ENCODE data around the gene GAB2. TPM values are rescaled to one million over a fixed set of nuclear protein-coding genes. Genes with fewer than 3 reads are reported as not detected.

Gene GAB2
- total and polyA plus RNA-seq, 12 donors, result 2.4 to 22.4 (median 16.2) TPM

GRCh38 chr11:78315724-78316123 is 101.9 kb downstream of the GAB2 start:
- Histone ChIP-seq H3K27ac (no peak overlapping the region), H3K4me1 (replicated peaks in 1 of 2) (peaks cover 16 to 50% of the 10 kb centered on the region in 2 donors), H3K9me3 (replicated peaks in 1 of 3) (no peaks in the 10 kb centered on the region), H3K4me3 (no peak overlapping the region), H3K36me3 (replicated peaks in 1 of 2) (no peaks in the 10 kb centered on the region), H3K27me3 (no peaks in the 10 kb centered on the region)
- no peak for DNase-seq
- intact Hi-C loops (cut with DNase I), result no loop called here
- 89 to 97% (median 93%) methylated on average over 2 to 3 of the region's 3 CpGs for WGBS, 4 donors
- no peak for TF ChIP-seq POLR2A (IDR thresholded peaks at IDR 0.05)
- TF ChIP-seq CTCF (IDR thresholded peaks at IDR 0.05), result no peak

- peaks cover 20 to 48% of the 10 kb centered on the region in 2 donors for H3K4me1 ChIP-seq (replicated peaks in 1 of 2)
- 74 to 84% (median 76%) methylated on average over 5 of the region's 5 CpGs for WGBS, 4 donors
- no peaks in the 10 kb centered on the region for H3K27me3 ChIP-seq
- H3K9me3 ChIP-seq (replicated peaks in 1 of 3), result no peaks in the 10 kb centered on the region
- H3K27ac ChIP-seq, result no peak overlapping the region
- no peaks in the 10 kb centered on the region for H3K36me3 ChIP-seq (replicated peaks in 1 of 2)
- DNase-seq, result no peak
- no peak overlapping the region for H3K4me3 ChIP-seq
- TF ChIP-seq CTCF (IDR thresholded peaks at IDR 0.05) (no peak), POLR2A (IDR thresholded peaks at IDR 0.05) (no peak)
- intact Hi-C loops (cut with DNase I), result no loop called here
Measured at GRCh38 chr11:78314762-78315161, 102.9 kb downstream of the GAB2 start.

- TF ChIP-seq CTCF (IDR thresholded peaks at IDR 0.05) (no peak), POLR2A (IDR thresholded peaks at IDR 0.05) (no peak)
- Histone ChIP-seq H3K27me3 (no peaks in the 10 kb centered on the region), H3K36me3 (replicated peaks in 1 of 2) (no peaks in the 10 kb centered on the region), H3K27ac (peak overlapping the region in 1 of 5 donors; percentile 28), H3K9me3 (replicated peaks in 1 of 3) (no peaks in the 10 kb centered on the region), H3K4me3 (no peak overlapping the region), H3K4me1 (replicated peaks in 1 of 2) (peaks cover 20 to 39% of the 10 kb centered on the region in 2 donors)
- intact Hi-C loops (cut with DNase I), result no loop called here
- DNase-seq, result peak in 1 of 7 donors; percentile 21
- 70 to 74% (median 72%) methylated on average over 2 of the region's 2 CpGs for WGBS, 4 donors
Measured at GRCh38 chr11:78313898-78314297, 103.7 kb downstream of the GAB2 start.

- TF ChIP-seq CTCF (IDR thresholded peaks at IDR 0.05), result no peak
- no peak for TF ChIP-seq POLR2A (IDR thresholded peaks at IDR 0.05)
- WGBS, 4 donors, result 82 to 94% (median 86%) methylated on average over 2 of the region's 2 CpGs
- peak; percentile 46 to 87 (median 60) for DNase-seq
- peak overlapping the region in 2 of 5 donors; percentile 38 to 49 for H3K27ac ChIP-seq
- intact Hi-C loops (cut with DNase I), result no loop called here
- H3K9me3 ChIP-seq (replicated peaks in 1 of 3), result no peaks in the 10 kb centered on the region
- H3K27me3 ChIP-seq, result no peaks in the 10 kb centered on the region
- H3K4me1 ChIP-seq (replicated peaks in 1 of 2), result peaks cover 14 to 37% of the 10 kb centered on the region in 2 donors
- H3K4me3 ChIP-seq, result no peak overlapping the region
- no peaks in the 10 kb centered on the region for H3K36me3 ChIP-seq (replicated peaks in 1 of 2)
Measured at GRCh38 chr11:78313181-78313795, 104.3 kb downstream of the GAB2 start.

Measured in adrenal gland (tissue), 12 donors.